ENCODE results near the gene PHACTR3.

The PHACTR3 gene

GRCh38 chr20:59705651-59706399 is 101.5 kb downstream of the PHACTR3 start:
- no peak for DNase-seq

GRCh38 chr20:59706400-59706693 is 102.0 kb downstream of the PHACTR3 start:
- DNase-seq, result no peak

GRCh38 chr20:59708326-59708725 is 104.0 kb downstream of the PHACTR3 start:
- DNase-seq, result no peak

GRCh38 chr20:59709636-59710035 is 105.3 kb downstream of the PHACTR3 start:
- no peak for DNase-seq

- no peak for DNase-seq
Observed at GRCh38 chr20:59718071-59718470, 113.7 kb downstream of the PHACTR3 start.

- DNase-seq, result no peak
Observed at GRCh38 chr20:59718751-59719150, 114.4 kb downstream of the PHACTR3 start.

- no peak for DNase-seq
Observed at GRCh38 chr20:59720013-59720412, 115.7 kb downstream of the PHACTR3 start.

GRCh38 chr20:59721386-59721785 is 117.0 kb downstream of the PHACTR3 start:
- no peak for DNase-seq

- DNase-seq, result peak; percentile 91
Observed at GRCh38 chr20:59723108-59723500, 118.8 kb downstream of the PHACTR3 start.

- no peak for DNase-seq
Observed at GRCh38 chr20:59723607-59724456, 119.5 kb downstream of the PHACTR3 start.

- DNase-seq, result no peak
Observed at GRCh38 chr20:59724457-59725366, 120.4 kb downstream of the PHACTR3 start.

- no peak for DNase-seq
Observed at GRCh38 chr20:59725476-59726280, 121.3 kb downstream of the PHACTR3 start.

GRCh38 chr20:59726281-59726595 is 121.9 kb downstream of the PHACTR3 start:
- DNase-seq, result no peak

- DNase-seq, result no peak
Observed at GRCh38 chr20:59728722-59729430, 124.5 kb downstream of the PHACTR3 start.

- DNase-seq, result peak; percentile 21
Observed at GRCh38 chr20:59729506-59729905, 125.2 kb downstream of the PHACTR3 start.

GRCh38 chr20:59730722-59731121 is 126.4 kb downstream of the PHACTR3 start:
- DNase-seq, result no peak

- DNase-seq, result no peak
Observed at GRCh38 chr20:59731376-59731775, 127.0 kb downstream of the PHACTR3 start.

GRCh38 chr20:59733351-59733750 is 129.0 kb downstream of the PHACTR3 start:
- DNase-seq, result peak; percentile 59

GRCh38 chr20:59735486-59735885 is 131.1 kb downstream of the PHACTR3 start:
- DNase-seq, result no peak

GRCh38 chr20:59735917-59736316 is 131.6 kb downstream of the PHACTR3 start:
- DNase-seq, result no peak

GRCh38 chr20:59736366-59736765 is 132.0 kb downstream of the PHACTR3 start:
- DNase-seq, result no peak
